ENCODE data around the gene ULK2.

Gene ULK2

GRCh38 chr17:19799796-19800195 is 67.9 kb downstream of the ULK2 start:
- TF ChIP-seq, protein P1, sequence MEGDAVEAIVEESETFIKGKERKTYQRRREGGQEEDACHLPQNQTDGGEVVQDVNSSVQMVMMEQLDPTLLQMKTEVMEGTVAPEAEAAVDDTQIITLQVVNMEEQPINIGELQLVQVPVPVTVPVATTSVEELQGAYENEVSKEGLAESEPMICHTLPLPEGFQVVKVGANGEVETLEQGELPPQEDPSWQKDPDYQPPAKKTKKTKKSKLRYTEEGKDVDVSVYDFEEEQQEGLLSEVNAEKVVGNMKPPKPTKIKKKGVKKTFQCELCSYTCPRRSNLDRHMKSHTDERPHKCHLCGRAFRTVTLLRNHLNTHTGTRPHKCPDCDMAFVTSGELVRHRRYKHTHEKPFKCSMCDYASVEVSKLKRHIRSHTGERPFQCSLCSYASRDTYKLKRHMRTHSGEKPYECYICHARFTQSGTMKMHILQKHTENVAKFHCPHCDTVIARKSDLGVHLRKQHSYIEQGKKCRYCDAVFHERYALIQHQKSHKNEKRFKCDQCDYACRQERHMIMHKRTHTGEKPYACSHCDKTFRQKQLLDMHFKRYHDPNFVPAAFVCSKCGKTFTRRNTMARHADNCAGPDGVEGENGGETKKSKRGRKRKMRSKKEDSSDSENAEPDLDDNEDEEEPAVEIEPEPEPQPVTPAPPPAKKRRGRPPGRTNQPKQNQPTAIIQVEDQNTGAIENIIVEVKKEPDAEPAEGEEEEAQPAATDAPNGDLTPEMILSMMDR (IDR thresholded peaks at IDR 0.05), result no peak
- Histone ChIP-seq H3K4me3 (no peak overlapping the region), H3K27ac (no peak overlapping the region)
- no peak for DNase-seq (ENCODE audit: low spot score)

- DNase-seq (ENCODE audit: low spot score), result no peak
- Histone ChIP-seq H3K4me3 (no peak overlapping the region), H3K27ac (no peak overlapping the region)
- TF ChIP-seq, protein P1 (IDR thresholded peaks at IDR 0.05), result no peak
Measured at GRCh38 chr17:19796457-19796856, 71.3 kb downstream of the ULK2 start.

DNA sequence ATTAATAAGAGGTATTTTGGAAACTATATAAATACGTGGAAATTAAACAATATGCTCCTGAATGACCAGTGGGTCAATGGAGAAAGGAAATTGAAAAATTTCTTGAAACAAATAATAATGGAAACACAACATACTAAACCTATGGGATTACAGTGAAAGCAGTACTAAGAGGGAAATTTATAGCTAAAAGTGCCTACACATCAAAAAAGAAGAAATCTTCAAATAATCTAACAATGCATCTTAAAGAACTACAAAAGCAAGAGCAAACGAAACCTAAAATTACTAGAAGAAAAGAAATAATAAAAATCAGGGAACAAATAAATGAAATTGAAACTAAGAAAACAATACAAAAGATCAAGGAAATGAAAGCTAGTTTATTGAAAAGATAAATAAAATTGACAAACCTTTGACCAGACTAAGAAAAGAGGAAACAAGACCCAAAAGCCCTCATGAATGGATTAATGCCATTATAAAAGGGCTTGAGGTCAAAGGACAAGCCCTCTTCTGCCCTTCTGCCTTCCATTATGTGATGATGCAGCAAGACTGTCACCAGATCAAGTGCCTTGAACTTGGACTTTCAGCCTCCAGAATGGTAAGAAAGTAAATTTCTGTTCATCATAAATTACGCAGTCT is 75.7 kb downstream of the ULK2 start:
- Histone ChIP-seq H3K4me3 (no peak overlapping the region), H3K27ac (no peak overlapping the region)
- no peak for DNase-seq (ENCODE audit: low spot score)
- TF ChIP-seq, protein P1 (IDR thresholded peaks at IDR 0.05), result no peak

- no peak for DNase-seq (ENCODE audit: low spot score)
- H3K27ac ChIP-seq, result no peak overlapping the region
- H3K4me3 ChIP-seq, result no peak overlapping the region
- TF ChIP-seq, protein P1 (IDR thresholded peaks at IDR 0.05), result no peak
Measured at GRCh38 chr17:19787733-19788357, 79.9 kb downstream of the ULK2 start.

DNA sequence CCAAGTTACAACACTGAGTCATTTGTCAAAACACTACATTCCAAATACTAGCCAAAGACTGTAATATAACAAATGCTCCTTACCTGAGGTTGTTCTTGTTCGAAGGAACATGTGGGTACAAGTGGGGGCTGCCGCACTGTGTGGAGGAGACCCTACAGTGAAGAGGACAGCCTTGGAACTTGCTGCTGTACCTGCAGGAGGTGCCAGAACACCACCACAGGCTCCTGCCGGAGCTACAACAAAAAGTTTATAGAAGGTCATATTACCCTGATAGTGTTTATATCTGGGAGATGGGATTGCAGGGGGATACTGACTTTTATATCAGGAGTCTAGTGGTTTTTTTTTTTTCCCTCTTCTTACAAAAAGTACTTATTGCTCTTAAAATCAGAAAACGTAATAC is 81.9 kb downstream of the ULK2 start:
- Histone ChIP-seq H3K27ac (no peak overlapping the region), H3K4me3 (no peak overlapping the region)
- no peak for DNase-seq (ENCODE audit: low spot score)
- TF ChIP-seq, protein P1 (IDR thresholded peaks at IDR 0.05), result no peak

DNA sequence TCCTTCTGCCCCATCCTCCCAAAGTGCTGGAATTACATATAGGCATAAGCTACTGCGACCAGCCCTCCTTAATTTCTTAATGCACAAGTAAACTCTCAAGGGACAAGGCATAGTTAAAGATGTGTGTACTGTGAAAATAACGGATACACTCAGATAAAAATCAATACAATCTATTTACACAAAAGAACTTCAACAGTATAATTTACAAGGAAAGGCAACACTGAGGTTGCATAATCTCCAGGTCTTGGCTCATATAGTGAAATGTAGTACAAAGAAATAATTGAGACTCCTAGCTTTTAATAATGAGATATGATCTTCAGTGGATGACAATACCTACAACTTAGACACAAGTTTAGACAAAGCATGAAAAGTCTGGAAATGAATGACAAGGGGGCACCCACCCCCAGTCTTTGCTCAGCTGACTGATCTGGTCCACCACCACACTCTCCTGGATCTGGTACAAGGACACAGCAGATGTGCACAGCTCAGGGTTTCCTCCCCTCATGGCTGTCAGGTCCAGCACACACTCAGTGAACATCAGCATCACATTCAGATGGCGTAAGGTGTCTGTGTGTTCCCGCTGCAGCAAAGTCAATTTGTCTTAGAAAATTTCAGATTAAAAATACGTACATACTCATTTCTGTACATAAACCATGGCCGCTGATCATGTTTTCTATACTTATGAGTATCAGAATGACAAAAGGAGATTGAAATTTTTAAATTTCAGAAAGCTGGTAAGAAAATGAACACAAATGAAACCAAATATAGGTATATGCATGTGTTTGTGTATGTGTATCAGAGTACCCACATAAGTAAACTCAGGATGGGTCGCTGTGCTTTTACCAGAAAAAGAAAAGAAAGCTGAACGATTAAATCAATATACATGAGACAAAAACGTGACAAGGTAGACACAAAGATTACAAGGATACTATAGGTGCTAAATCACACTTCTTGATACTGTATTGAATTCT is 86.0 kb downstream of the ULK2 start:
- TF ChIP-seq, protein P1 (IDR thresholded peaks at IDR 0.05), result no peak
- no peak for DNase-seq (ENCODE audit: low spot score)
- H3K4me3 ChIP-seq, result no peak overlapping the region
- no peak overlapping the region for H3K27ac ChIP-seq

Measured in coronary artery (tissue), 2 donors.